NCI-H1105 (cell line): ENCODE measurements around the gene GHRL.
"Not testable (repeated sequence)": the region's sequence is repeated elsewhere in the genome, so short reads cannot be mapped to it uniquely, and the experiment has no call there.

Experiments used
- DNase-seq: peaks from one replicate; lab custom pipeline; 2025; lab: John Stamatoyannopoulos, UW

The GHRL gene

GRCh38 chr3:10298064-10298463 lies 5.3 kb upstream of the GHRL start:
- DNase-seq, result not testable (repeated sequence)

DNA sequence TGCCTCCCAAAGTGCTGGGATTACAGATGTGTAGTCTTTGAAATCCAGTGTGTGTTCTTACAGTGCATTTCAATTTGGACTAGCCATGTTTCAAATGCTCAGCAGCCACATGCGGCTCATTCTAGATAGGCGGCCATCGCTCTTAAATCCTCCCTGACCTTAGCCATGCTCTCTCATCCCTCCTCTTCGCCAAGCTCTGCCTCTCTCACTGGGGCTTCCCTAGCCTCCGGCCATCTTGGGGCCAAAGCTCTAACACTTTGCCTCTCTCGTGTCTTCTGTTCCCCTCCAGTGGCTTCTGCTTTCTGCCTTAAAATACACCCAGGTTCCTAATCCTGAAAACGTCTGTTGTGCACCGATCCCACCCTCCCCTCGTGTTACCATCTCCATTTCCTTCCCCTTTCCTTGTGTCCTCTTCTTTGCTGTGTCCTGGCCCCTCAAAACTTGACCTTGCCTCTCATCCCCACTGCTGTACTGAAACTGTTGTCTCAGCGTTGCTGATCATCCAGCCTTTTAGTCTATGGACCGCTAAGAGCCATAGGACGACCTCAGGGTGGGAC lies 1.4 kb upstream of the GHRL start:
- no peak for DNase-seq

DNA sequence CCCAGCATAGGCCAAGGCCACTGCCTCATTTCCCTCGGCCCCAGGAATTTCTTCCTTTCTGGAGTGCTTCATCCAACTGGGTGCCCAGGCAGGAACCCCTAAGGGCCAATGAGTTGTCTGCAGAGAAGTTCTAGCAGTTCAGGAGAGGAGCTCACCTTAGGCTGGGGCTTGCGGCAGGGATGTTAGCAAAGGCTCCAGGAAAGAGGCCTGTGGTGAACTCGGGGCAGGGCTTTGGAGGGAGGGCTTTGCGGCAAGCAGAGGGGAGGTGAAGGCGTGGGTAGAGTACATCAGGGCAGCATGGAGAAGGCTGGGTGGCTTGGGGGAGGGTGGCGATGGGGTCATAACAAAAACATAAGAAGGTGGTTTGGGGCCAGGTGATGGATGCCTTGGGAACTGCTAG lies 1.1 kb downstream of the GHRL start:
- DNase-seq, result no peak

DNA sequence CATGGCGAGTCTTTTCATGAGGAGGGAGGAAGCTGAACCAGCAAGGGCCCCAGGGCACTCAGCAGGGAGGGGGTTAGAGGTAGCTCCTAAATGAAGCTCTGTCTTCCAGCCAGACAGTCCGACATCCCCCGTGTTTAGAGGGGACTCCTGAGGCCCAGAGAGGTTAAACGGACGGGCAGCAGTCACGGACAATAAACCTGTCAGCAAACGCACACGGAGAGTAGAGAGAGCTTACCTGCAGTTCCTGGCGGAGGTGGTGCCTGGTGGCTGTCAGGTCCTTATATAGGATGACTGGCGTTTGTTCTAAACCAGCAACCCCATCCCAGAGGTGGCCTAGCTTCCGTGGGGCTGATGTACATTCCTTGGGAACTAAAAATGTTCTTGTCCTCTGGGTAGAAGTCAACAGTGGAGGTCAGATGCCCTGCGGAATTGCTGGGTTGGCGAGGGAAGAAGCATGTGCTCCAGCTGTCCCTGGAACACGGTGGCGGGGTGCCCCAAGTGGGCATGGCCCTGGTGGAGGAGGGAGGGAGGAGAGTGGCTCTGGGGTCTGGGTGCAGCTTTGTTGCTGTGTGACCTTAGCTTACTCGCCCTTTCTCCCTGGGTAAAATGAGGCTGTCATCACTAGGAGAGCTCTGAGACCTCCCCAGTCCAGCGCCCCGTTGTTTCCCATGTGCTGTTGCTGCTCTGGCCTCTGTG lies 2.1 kb downstream of the GHRL start:
- DNase-seq, result no peak

- DNase-seq, result no peak
Measured at GRCh38 chr3:10289787-10290355, 2.9 kb downstream of the GHRL start.

DNA sequence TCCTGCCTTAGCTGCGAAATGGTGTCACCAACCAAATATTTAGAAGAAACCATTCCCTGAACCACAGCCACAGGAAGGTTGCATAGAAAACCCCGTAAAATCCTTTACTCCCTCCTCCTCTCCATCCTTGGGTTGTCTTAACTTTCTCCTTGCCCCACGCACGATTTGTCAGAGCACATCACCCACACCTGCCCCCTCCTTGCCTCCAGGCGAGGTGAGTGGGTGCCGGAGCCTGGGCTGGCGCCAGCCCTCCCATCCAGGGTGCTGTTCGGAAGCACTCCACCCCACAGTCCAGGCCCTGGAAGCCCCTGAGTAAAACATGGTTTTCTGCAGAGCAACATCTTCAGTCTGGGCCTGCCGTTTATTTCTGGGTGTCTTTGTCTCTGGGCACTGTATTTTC lies 3.7 kb downstream of the GHRL start:
- DNase-seq, result no peak

DNA sequence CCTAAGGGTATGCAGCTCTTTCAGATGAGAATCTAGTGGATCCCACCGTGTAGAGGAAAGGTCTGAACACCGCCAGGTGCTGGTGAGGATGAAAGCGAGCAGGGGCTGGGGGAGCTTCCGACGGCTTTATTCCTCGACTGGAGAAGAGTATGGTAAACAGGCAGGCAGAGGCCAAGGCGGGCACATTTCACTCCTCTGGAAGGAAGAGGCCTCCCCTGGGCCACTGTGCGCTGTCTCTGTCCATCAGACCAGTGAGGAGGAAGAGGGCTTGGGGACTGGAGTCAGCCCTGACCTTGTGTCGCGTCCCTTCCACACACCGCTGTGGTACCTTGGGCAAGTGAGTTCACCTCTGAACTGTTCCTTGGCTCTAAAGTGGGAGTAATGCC lies 4.2 kb downstream of the GHRL start:
- no peak for DNase-seq

DNA sequence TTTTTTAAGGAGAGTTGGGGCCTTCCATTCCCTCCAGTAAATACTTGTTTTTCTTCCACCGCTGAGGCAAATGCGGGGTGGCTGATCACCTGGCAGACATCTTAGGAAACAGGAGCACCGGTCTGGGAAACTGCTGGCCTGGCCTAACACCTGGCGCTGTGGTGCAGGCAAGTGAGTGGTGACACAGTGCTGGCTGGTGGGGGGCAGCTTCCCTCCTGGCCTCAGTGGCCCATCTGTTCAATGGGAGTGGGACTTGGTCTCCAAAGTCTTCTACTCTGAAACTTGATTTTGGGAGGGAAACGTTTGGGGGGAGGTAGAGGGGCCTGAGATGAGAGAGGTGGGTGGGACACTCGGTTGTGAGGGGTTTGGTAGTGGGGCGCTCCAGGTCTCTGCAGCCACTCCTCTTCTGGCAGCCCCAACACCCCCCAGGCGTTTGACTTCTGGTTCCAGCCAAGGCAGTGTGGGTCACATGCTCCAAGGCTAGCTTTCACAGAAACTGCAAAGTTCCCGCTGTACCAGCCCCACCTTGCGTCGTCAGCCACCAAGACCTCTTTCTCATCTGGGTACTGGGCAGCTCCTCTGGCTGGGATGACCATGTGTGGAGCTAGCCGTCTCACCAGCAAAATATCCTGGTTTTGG lies 4.7 kb downstream of the GHRL start:
- no peak for DNase-seq

- DNase-seq, result peak; percentile 10
Measured at GRCh38 chr3:10286596-10287295, 6.0 kb downstream of the GHRL start.

DNA sequence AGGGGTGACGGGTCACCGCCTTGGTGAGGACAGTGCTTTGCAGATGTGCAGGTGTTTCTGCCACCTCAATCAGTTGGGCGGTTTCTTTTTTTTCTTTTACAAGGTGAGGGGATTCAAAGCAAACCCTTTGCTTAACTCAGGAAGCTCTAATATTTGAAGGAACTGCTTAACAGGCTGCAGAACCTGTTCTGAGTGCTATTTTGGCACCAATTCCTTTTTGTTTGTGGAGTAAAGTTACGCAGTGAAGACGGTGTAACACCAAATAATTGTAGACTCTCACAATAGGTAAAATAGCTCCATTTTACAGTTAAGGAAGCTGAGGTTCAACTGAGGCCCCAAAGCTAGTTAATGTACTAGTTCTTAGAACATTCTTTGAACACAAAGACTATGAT lies 6.6 kb downstream of the GHRL start:
- DNase-seq, result no peak

- no peak for DNase-seq
Measured at GRCh38 chr3:10285272-10286132, 7.2 kb downstream of the GHRL start.

DNA sequence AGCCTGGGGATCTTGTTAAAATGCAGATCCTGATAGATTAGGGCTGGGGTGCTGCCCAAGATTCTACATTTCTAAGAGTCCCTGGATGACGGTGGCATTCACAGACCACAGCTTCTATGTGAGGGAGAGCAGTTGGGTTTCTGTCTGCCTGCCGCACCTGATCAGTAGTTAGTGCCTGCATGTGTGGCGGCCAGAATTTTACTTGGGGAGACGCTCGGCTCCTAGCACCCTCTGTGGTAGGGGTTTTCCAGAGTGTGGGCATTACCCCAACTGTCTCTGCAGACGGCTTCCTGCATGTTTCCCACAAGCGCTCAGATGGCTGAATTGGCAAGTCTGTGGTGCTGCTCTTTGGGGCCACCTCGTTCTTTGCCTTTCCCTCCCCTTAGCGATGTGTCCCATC lies 8.3 kb downstream of the GHRL start:
- DNase-seq, result no peak

DNA sequence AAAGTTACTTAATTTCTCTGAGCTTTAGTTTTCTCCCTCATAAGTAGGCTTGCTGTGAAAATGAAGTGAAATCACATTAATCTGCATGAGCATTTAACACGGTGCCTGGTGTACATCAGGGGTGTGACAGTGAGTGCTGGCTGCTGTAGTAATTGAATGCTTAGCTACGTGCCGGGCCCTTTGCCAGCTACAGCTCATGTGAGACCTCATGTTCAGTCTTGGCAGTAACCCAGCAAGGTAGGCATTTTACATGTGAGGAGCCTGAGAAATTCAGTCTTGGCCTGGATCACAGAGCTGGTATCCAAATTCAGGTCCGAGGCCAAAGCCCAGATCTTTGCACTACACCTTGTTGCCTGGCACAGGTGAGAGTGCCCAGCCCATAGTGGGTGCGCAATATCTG lies 9.1 kb downstream of the GHRL start:
- DNase-seq, result peak; percentile 64

DNA sequence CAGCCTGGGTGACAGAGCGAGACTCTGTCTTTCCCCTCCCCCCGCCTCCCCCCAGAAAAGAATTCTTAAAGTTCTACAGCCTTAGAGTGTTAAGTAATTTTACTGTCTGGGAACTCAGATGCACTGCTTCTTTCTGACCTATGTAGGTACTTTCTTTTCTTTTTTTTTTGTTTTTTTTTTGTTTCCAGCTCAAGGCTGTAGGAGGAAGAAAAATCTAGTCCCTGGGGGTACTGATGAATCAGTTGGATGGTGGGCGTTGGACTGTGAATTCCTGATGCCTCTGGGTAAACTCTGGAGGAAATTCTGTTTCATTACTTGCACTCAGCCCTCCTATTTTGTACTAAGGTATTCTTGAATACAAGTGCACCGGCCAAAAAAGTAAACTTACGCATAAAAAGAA lies 10.8 kb downstream of the GHRL start:
- DNase-seq, result no peak

DNA sequence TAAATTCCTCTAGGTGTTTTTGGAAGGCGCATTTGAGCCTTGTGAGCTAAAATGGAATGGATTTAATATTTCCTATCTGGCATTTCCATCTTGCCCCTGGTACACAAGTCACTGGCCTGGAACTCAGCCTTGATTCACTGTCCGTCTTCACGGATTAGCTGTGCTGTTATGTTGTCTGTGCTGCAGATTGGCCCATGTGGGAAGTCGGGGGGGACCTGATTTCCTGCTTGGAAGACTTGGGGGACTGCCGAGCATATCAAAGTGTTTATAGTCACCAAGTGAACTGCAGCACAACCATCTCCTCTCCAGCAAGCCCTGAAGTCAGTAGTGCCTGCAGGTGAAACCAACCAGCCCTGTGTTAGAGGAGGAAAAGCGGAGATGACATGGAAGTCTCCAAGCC lies 12.2 kb downstream of the GHRL start:
- no peak for DNase-seq

- DNase-seq, result no peak
Measured at GRCh38 chr3:10280177-10280529, 12.6 kb downstream of the GHRL start.

DNA sequence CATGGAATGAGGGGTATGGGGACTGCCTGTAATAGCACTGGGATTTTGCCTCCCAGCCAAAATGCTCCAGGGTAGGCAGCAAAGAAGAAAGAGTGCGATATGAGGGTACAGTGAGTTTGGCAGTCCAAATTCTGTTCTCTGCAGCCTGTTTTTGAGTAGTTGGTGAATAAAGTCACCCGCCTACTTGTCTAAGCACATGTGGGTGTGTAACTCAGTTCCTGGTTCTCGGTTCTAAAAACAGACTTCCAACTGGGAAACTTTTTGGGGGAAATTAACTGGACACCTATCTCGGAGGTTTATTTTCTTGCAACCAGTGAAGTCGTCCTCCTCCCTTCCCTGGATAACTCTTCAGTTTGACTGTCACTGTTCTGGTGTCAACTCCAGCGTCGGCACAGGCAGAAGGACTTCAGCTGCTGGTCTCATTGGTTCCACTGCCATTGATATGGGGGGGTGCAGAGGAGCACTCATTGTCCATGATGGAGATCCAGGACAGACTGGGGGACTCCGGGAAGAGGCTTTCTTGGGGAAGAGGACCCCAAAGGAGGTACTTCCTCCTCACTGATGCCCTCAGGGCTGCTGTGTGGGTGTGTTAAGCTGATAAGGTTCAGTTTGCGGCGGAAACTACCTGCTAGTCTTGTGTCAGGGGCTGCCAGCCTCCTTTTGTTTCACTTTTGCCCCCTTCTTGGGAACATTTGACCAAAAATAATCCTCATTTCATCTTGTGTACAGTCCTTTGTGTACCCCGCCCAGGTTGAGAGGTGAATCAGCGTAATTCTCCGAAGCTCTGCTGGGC lies 13.2 kb downstream of the GHRL start:
- no peak for DNase-seq

DNA sequence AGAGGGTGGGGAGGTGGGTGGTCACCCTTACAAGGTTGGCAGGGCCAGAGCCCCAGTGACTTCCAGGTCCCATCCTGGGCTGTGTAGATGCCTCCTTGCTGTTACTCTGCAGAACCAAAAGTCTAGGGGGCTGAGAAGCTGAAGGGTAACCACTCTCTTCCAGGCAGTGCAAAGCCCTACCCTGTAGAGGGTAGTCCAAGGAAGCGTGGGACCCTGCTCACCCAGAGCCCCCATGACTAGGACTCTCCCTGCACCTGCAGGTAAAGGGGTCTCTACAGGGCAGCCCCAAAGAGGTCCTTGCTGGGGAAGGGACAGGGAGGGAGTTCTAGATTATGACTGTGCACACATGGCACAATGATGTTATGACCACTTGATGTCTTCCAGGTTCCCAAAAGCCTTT lies 14.2 kb downstream of the GHRL start:
- no peak for DNase-seq

DNA sequence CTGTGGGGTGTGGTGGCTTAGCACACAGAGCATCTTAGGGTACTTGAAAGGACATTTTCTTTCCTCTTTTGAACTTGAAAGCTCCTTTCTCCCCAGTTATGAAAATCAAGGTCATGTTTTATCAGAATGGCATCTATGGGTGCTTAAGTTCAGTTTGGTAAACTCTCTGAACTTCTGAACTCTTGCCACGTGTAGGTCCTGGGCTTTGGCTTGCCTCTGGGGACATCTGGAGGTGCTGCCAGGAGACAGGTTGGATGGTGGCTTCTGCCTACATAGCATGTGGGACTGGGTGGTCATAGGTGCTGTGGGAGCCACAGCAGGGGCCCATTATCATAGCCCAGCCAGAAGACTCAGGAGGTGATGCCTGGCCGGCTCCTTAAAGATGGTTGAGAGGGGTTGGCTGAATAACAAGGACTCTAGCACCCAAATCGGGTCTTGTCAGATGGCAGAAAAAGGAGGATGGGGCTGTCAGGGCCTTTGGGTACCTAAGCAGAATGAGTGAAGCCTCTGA lies 15.6 kb downstream of the GHRL start:
- DNase-seq, result no peak

- DNase-seq, result no peak
Measured at GRCh38 chr3:10274601-10275000, 18.1 kb downstream of the GHRL start.
